GM18870 (cell line): ENCODE data around the gene FAM241B.

ENCODE experiments used
- ATAC-seq: cut with Tn5 transposase; IDR thresholded peaks from one replicate; pipeline ENCODE4 v1.9.1; 2021; ENCODE audit warnings: moderate library complexity; ENCODE audit not compliant: unreplicated experiment

FAM241B gene

GRCh38 chr10:69629897-69630650 is at the start of gene FAM241B:
TSS of gene FAM241B (plus strand) at chr10:69630247. CDS start at chr10:69631744, 1,497 bp downstream.
- ATAC-seq: no peak

GRCh38 chr10:69580435-69580834 is 49.6 kb upstream of the FAM241B start:
- ATAC-seq: no peak

GRCh38 chr10:69583106-69583505 is 46.9 kb upstream of the FAM241B start:
- ATAC-seq: no peak

GRCh38 chr10:69584624-69585023 is 45.4 kb upstream of the FAM241B start:
- ATAC-seq: no peak

GRCh38 chr10:69588358-69588757 is 41.7 kb upstream of the FAM241B start:
- ATAC-seq: no peak

- ATAC-seq: no peak
Measured at GRCh38 chr10:69600761-69601330, 29.2 kb upstream of the FAM241B start.

- no peak for ATAC-seq
Measured at GRCh38 chr10:69609077-69609476, 21.0 kb upstream of the FAM241B start.

- no peak for ATAC-seq
Measured at GRCh38 chr10:69612760-69613159, 17.3 kb upstream of the FAM241B start.

- no peak for ATAC-seq
Measured at GRCh38 chr10:69614130-69614529, 15.9 kb upstream of the FAM241B start.

GRCh38 chr10:69616358-69616757 is 13.7 kb upstream of the FAM241B start:
- no peak for ATAC-seq

- ATAC-seq: no peak
Measured at GRCh38 chr10:69618746-69619145, 11.3 kb upstream of the FAM241B start.

GRCh38 chr10:69619626-69620025 is 10.4 kb upstream of the FAM241B start:
- ATAC-seq: no peak

- ATAC-seq: no peak
Measured at GRCh38 chr10:69620625-69621024, 9.4 kb upstream of the FAM241B start.

GRCh38 chr10:69624245-69624786 is 5.7 kb upstream of the FAM241B start:
- ATAC-seq: no peak

GRCh38 chr10:69626826-69627225 is 3.2 kb upstream of the FAM241B start:
- no peak for ATAC-seq

- no peak for ATAC-seq
Measured at GRCh38 chr10:69628891-69629290, 1.2 kb upstream of the FAM241B start.

GRCh38 chr10:69629519-69629896 is 539 bp upstream of the FAM241B start:
- no peak for ATAC-seq

GRCh38 chr10:69630651-69631400 is 779 bp downstream of the FAM241B start:
- no peak for ATAC-seq

GRCh38 chr10:69631566-69631965 is 1.5 kb downstream of the FAM241B start:
- no peak for ATAC-seq

- no peak for ATAC-seq
Measured at GRCh38 chr10:69632516-69633199, 2.6 kb downstream of the FAM241B start.
